Heart left ventricle (tissue), 13 donors: ENCODE measurements around the gene TAF11L14.

Experiments used
- POLR2A ChIP-seq, 2 donors: fragments of 450-650 bp; IDR thresholded peaks; one replicate each; pipeline ENCODE4 v1.6.1; 2017; ENCODE audit warnings: antibody characterized with exemption in 2 of 2, mild to moderate bottlenecking in 2 of 2, moderate library complexity in 2 of 2
- TF ChIP-seq, protein P1 (sequence below), 12 donors: fragments of 200-600 bp; sonication (generic) in 4 of 12; IDR thresholded peaks; one replicate each; pipeline versions ENCODE4 v1.5.0 to v1.8.0; 2018 to 2022; ENCODE audit warnings: antibody characterized with exemption in 12 of 12, mild to moderate bottlenecking in 5 of 12
- donor health status: ischemic (EF 13 %, LVEDD 7.1; RV severe dilation, severe dysfunction).
- donor health status: DM: no; HTN: yes; CAD: no.
- donor health status: DM: no; HTN: no; CAD: no.
- donor health status: ischemic (EF 25% LVEDD 6.9; RV normal size, moderate dysfunction).
- donor health status: ischemic (EF 25% LVEDD 5.7; RV mildly dilated, moderate dysfunction).
- donor health status: ischemic (EF 35%, LVEDD 5.7; RV mildly dilated, moderate dysfunction).
- donor health status: nonischemic (EF 11% LVEDD 7.7; RV severe dilation, severe dysfunction).
- donor health status: DM: yes; HTN: yes; CAD: no.
- donor health status: PGD.
- donor health status: ischemic (EF 29% LVEDD 5.4; RV normal size, mild dysfunction).
- donor health status: nonischemic (EF 23%, LVEDD 6.1; RV moderate dilation, normal function).

DNA sequence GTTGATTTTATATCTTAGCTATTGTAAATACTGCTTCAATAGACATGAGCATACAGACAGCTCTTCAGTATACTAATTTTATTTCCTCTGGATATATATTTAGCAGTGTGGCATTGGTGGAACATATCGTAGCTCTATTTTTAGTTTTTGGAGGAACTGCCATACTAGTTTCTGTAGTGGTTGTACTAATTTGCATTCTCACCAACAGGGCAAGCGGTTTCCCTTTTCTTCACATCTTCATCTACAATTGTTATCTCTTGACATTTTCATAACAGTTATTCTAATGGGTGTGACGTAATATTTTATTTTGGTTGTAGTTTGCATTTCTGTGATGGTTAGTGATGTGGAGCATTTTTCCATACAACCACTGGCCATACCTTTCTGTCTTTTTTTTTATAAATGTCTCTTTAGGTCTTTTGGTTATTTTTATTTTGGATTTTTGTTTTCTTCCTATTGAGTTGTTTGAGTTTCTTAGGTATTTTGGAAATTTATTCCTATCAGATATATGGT is 32.5 kb downstream of the TAF11L14 start:
- TF ChIP-seq, protein P1, sequence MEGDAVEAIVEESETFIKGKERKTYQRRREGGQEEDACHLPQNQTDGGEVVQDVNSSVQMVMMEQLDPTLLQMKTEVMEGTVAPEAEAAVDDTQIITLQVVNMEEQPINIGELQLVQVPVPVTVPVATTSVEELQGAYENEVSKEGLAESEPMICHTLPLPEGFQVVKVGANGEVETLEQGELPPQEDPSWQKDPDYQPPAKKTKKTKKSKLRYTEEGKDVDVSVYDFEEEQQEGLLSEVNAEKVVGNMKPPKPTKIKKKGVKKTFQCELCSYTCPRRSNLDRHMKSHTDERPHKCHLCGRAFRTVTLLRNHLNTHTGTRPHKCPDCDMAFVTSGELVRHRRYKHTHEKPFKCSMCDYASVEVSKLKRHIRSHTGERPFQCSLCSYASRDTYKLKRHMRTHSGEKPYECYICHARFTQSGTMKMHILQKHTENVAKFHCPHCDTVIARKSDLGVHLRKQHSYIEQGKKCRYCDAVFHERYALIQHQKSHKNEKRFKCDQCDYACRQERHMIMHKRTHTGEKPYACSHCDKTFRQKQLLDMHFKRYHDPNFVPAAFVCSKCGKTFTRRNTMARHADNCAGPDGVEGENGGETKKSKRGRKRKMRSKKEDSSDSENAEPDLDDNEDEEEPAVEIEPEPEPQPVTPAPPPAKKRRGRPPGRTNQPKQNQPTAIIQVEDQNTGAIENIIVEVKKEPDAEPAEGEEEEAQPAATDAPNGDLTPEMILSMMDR (IDR thresholded peaks at IDR 0.05): no peak
- no peak for TF ChIP-seq POLR2A (IDR thresholded peaks at IDR 0.05)
